CD4-positive, alpha-beta T cell treated with Interleukin-15 for 1 hour (primary cell): ENCODE measurements around the gene HDC.

Source experiments
- DNase-seq: peaks from one replicate; pipeline ENCODE4 v3.0.0-alpha.2; 2020

The HDC gene

DNA sequence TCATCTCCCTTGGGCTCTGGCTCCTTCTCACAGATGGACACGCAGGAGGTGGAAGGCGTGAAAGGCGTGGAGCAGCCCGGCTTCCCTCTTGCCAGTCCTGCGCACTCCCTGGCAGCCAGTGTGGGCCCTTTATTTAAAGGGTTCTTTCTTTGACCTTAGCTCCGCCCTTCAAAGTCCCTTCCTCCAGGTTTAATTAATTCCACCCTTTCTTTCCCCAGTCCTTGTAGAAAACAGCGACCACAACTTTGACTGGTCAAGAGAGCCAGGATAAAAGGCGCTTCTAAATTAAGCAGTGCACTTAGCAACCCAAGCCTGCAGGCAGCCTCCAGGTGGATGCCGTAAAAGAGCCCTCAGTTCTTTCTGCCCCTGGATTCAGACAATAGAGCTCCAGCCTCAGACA is at the start of gene HDC:
HDC (minus strand) TSS at position 107 of the 400 bp plus-strand sequence; CDS start at position 4, 103 bp downstream.
- DNase-seq = no peak

DNA sequence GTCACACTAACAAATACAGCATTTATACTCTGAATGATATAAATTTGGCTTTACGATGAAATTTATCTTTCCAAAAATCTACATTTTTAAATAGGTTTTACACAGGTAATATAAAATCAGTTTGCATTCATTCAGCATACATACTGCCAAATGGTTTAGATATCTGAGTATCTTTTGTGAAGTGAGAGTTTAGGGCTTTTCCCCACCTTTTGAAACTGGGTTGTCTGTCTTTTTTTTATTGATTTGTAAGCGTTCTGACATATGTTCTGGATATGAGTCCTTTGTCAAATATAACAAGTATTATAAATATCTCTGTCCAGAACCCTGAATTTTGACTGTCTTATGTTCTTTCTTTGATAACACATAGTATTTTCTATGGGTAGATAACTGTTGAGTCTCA is 47.1 kb upstream of the HDC start:
- DNase-seq = no peak

DNA sequence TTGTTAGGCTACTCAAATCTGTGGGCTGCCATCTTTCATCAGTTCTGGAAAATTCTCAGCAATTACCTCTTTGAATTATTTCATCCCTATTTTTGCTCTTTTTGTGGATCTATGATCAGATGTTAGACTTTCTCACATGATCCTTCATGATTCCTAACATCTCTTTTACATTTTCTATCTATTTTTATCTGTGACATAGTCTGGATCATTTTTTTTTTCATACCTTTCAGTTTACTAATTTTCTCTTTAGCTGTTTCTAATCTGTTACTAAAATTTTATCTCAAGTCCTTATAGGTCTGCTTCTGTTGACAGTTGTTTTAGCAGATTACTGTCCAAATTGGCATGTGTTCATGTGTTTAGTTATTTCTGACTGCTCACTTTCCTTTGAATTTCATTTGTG is 42.3 kb upstream of the HDC start:
- DNase-seq = no peak

DNA sequence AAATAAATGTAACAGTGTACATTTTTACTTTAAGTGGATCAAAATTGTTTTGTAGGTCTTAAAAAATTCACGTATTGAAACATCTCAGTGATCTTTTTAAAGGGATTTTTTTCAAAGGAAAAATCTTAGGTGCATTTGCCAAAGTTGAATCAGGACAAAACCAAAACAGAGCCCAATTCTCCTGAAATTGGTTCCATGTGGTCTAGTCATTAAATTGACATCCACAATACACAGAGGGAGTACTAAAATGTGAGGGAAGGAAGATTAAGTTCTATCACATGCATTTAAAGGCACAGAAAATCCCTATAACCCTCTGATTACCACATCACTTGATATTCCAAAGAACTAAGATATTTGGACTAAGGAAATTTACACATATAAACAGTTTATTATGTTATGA is 39.3 kb upstream of the HDC start:
- DNase-seq = no peak

DNA sequence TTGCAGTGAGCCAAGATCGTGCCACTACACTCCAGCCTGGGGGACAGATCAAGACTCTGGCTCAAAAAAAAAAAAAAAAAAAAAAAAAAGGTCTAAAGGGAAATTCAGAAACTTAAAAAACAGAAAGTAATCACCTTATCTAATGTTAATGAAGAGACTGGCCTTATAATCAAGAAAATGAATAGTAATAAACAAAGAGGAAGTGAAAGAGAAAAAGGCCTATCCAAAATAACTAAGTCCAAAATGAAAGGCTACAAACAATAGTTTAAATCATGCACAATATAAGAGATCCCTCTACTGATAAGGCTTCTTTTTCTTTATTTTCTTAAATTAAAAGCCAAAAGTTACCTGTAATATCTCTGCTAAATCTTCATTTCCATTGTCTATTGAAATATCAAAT is 37.1 kb upstream of the HDC start:
- no peak for DNase-seq

- DNase-seq = no peak
These were observed 32.8 kb upstream of the HDC start for GRCh38 chr15:50298340-50298739.

DNA sequence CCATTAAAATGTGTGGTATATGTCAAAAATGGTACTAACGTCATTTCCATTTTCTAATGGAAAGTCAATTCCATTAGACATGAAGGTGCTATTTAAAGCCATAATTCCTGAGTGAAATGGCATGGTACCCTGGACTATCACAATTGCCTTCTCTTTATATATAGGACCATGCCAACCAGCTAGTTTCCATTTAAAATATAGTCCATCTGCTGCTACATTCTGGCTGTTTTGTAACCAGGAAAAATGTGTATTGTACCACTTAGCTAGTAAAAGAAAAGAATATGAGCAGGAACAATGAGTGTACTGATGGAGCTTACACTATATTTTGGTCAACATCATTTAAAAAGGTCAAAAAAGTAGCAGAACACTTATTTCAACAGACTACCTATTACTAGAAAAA is 30.4 kb upstream of the HDC start:
- no peak for DNase-seq

DNA sequence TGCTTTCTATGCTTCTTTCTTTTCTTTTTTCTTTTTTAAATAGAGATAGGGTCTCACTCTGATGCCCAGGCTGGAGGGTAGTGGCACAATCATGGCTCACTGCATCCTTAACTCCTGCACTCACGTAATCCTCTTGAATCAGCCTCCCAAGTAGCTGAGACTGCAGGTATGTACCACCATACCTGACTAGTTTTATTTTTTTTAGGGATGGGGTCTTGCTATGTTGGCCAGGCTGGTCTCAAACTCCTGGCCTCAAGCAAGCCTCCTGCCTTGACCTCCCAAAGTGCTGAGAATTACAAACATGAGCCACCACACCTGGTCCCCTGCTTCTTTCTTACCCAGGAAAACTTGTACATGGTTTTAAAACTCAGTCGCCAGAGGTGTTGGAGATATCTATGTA is 24.2 kb upstream of the HDC start:
- no peak for DNase-seq

GRCh38 chr15:50287324-50288116 is 22.0 kb upstream of the HDC start:
- DNase-seq = no peak

- no peak for DNase-seq
These were observed 15.9 kb upstream of the HDC start for GRCh38 chr15:50281427-50281826.

DNA sequence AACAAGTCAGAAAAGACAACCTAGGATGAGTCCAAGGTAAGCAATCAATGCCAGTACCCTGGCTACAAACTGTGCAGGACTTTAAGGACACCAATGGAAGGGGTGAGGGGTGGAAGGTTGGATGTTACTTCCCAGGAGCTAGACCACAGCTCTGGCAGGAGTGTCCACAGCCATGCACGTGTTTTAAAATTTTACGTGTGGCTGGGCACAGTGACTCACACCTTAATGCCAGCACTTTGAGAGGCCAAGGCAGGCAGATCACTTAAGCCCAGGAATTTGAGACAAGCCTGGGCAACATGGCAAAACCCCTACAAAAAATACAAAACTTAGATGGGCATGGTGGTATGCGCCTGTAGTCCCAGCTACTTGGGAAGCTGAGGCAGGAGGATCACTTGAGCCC is 14.7 kb upstream of the HDC start:
- no peak for DNase-seq

DNA sequence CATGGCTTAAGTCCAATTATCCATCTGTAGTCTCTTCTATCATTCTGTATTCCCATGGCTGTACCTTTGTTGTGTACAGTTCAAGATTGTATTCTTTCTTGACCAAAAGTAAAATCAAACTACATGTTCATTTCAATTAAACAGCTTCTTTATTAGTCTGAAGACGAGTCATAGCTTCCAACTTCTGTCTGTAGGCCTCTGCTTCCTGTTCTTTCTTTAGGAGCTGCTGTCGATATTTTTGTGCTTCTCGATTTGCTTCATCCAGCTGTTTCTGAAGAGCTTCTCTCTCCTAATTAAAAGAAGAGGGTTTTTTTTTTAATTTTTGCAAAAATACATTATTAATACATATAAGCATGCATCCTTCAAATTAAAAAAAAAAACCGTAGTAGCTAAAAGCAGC is 13.0 kb upstream of the HDC start:
- no peak for DNase-seq

DNA sequence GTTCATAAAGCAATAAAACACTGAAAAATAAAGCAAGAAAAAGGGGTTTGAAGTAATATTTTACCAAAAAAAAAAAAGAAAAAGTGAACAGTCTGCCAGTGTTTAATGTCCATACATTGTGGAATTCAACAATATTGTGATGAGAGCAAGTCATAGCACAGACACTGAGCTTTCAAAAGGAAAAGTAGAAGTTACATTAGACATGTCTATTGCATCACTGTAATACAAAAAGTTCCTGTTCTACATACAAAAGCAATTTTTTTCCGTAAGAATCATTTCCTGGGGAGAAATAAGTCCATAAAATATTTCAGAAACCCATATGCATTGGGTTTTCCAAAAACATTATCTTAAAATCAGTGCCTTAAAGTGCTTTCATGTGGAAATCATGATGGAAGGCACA is 11.8 kb upstream of the HDC start:
- no peak for DNase-seq

DNA sequence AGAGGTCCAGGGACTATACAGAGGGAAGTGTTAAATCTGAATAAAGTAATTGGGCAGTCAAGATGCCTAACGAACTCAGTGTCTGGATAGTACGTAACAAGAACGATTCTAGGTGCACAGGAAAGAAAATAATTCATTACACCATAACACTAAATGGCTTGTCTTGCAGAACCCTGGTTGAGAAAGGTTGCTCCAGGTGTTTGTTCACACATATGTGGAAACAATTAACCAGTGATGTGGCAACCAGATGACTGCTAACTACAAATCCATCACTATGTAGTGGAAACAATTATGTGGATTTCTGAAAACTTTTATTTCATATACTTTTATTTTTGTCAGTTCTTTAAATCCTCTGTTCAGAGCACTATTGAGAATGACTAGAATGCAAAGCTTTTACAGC is 10.4 kb upstream of the HDC start:
- no peak for DNase-seq

GRCh38 chr15:50275091-50275490 is 9.6 kb upstream of the HDC start:
- DNase-seq = no peak

DNA sequence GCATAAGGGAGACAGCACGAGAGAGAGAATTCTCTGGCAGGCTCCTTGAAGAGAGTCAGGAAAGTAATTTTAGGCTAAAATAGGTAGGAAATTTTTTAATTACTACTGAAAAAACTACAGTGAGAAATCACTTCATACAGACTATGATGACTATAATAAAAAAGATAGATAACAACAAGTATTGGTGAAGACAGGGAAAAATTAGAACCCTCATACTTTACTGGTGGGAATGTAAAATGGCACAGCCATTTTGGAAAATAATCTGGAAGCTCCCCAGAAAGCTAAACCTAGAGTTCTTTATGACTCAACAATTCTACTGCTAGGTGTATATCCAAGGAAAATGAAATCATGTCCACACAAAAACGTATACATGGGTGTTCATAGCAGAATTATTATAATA is 2.1 kb upstream of the HDC start:
- DNase-seq = no peak

GRCh38 chr15:50262533-50262932 is 3.0 kb downstream of the HDC start:
- DNase-seq = peak; percentile 52

DNA sequence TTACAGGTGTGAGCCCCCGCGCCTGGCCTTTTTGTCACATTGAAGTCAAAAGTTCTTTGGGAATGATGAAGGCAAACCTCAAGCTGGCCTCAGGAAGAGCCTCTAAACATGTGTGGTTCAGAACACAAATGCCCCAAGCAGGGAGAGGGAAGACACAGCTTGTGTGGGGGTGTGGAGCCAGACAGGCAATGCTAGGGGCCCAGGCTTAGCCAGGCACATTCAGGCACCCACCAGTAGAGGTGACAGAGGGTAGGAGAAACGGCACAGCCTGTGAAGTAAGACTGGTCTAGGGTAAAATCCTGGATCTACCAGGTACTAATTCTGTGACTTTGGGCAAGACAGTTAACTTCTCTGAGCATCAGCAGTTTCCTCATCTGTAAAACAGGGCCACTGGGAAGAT is 3.5 kb downstream of the HDC start:
- DNase-seq = no peak

DNA sequence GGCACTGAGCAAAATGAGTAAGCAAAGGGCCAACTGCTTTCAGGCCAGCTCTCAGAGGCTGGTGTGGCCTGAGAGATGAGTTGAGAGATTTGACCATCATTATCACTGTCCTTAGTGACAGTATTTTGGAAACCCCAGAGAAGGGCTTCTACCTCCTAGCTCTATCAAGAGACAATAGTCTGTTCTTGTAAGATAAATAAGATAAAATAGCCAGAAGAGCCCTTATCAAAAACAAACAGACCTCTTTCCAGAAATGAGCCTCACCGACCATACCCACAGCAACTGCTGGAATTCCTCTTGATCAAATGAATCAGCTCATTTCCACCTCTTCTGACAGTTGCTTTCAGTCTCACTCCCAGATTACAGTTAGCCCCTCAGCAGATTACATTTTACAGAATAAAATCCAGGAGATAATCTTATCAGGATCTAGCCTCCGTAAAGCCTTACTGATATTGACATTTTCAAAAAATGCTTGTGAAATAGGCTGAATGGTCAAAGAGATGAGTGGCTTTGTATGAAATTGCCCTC is 4.5 kb downstream of the HDC start:
- no peak for DNase-seq

DNA sequence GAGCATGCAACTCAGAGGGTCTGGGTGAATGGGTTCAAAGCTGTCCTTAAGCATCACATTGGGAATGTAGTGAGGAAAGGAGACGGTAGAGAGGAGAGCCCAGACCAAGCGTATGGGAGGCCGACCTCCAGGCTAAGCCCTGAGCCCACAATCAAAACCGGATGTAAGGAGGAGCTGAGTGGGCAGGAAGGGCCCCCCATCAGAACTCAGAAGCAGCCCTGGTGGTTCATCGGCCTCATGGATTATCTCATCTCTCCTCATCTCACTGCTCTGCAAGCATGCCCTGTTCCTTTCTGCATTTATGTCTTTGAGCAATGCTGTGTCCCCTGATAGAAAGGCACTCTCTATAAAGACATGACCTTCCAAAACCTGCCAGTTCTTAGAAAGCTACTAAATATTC is 6.2 kb downstream of the HDC start:
- no peak for DNase-seq

GRCh38 chr15:50257924-50258323 is 7.6 kb downstream of the HDC start:
- DNase-seq = no peak

DNA sequence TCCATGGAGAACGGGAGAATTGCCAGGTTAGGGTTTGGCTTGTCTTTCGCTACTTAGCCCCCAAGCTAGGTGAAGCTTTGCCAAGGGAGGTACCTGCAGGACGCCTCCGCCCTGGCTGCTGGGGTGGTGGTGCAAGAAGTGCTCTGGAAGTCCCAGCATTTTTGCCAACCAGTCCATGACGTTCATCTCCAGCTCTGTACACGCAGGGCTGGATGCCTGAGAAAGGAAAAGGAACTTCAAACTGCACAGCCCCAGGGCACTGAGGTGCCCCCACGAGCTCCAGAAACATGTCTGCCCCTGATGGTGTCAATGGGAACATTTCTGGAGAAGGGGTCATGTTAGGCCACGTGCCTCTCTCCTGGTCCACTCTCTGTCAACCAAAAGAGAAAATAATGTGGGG is 8.2 kb downstream of the HDC start:
- DNase-seq = no peak

GRCh38 chr15:50256188-50257041 is 9.1 kb downstream of the HDC start:
- DNase-seq = no peak

- DNase-seq = no peak
These were observed 13.0 kb downstream of the HDC start for GRCh38 chr15:50252556-50252955.
